Natural killer cell (primary cell): Measurements from ENCODE around the gene SMIM10L2A. TPM values are rescaled to one million over a fixed set of nuclear protein-coding genes. Genes with fewer than 3 reads are reported as not detected.
"Not testable (repeated sequence)": the region's sequence is repeated elsewhere in the genome, so short reads cannot be mapped to it uniquely, and the experiment has no call there.

Experiments used
- ATAC-seq, 3 donors: fragments of 150-1000 bp in 2 of 3; fragments of 200-7000 bp in 1 of 3; cut with Tn5 transposase; 1 replicate in 1 of 3; 2 replicates in 2 of 3; pipeline ENCODE4 v1.10.0; 2021; ENCODE audit warnings: mild to moderate bottlenecking in 2 of 3, moderate library complexity in 2 of 3
- DNase-seq, 2 donors: peaks; one replicate each; pipeline versions ENCODE4 v3.0.0 to v3.0.0-alpha.2; 2013 to 2021; ENCODE audit warnings: mixed read lengths in 1 of 2
- H3K27ac ChIP-seq: one replicate; pipeline ENCODE4 v1.5.1; 2013; ENCODE audit warnings: mild to moderate bottlenecking, low read length
- H3K27me3 ChIP-seq: one replicate; pipeline ENCODE4 v1.6.1; 2013; ENCODE audit warnings: low read length; ENCODE audit not compliant: control insufficient read depth, insufficient read depth
- H3K36me3 ChIP-seq: one replicate; pipeline ENCODE4 v1.6.1; 2013; ENCODE audit warnings: low read length; ENCODE audit not compliant: control insufficient read depth, insufficient read depth
- H3K4me1 ChIP-seq: one replicate; pipeline ENCODE4 v1.6.1; 2013; ENCODE audit warnings: low read length; ENCODE audit not compliant: control insufficient read depth, insufficient read depth
- H3K4me3 ChIP-seq: one replicate; pipeline ENCODE4 v1.5.1; 2013; ENCODE audit warnings: low read length
- H3K9me3 ChIP-seq: one replicate; pipeline ENCODE4 v1.6.1; 2013; ENCODE audit warnings: low read length; ENCODE audit not compliant: control insufficient read depth, insufficient read depth
- H3K27ac Mint-ChIP-seq, 2 donors: one replicate each; pipeline ENCODE4 v1.8.0; 2022; ENCODE audit warnings: mild to moderate bottlenecking in 2 of 2, mixed read lengths in 2 of 2, moderate library complexity in 1 of 2
- H3K27me3 Mint-ChIP-seq, 2 donors: one replicate each; pipeline ENCODE4 v1.8.0; 2022; ENCODE audit warnings: low read depth in 2 of 2, mixed read lengths in 2 of 2
- H3K36me3 Mint-ChIP-seq: one replicate; pipeline ENCODE4 v1.8.0; 2022; ENCODE audit warnings: mixed read lengths
- H3K4me1 Mint-ChIP-seq, 2 donors: one replicate each; pipeline ENCODE4 v1.8.0; 2022; ENCODE audit warnings: mixed read lengths in 2 of 2
- H3K4me3 Mint-ChIP-seq: one replicate; pipeline ENCODE4 v1.8.0; 2022; ENCODE audit warnings: mild to moderate bottlenecking, moderate library complexity, mixed read lengths
- H3K9me3 Mint-ChIP-seq, 2 donors: one replicate each; pipeline ENCODE4 v1.8.0; 2022; ENCODE audit warnings: mixed read lengths in 2 of 2
- CTCF ChIP-seq: fragments of 200-600 bp; IDR thresholded peaks from one replicate; pipeline ENCODE4 v1.8.0; 2022; ENCODE audit warnings: antibody characterized with exemption
- WGBS: methylation state at CpG from one replicate; pipeline ENCODE4 v1.1.7; 2013; ENCODE audit warnings: missing lambda C conversion rate; ENCODE audit not compliant: insufficient coverage; 5-methylcytosine and 5-hydroxymethylcytosine counted together
- intact Hi-C: fragments of 100-400 bp; cut with micrococcal nuclease; formaldehyde crosslinking; loops from one replicate; pipeline ENCODE4 v1.14.2; 2022
- total RNA-seq, 4 donors: library from RNA; stranded (reverse); fragments of 120-200 nt in 1 of 4; gene quantifications; one replicate each; pipeline versions ENCODE4 v1.2.3 to v1.2.4, GENCODE V29; 2013 to 2022

SMIM10L2A gene
- total RNA-seq, 3 donors from 2014 or later (not counting 1 experiment from before 2014, with no cell fraction given): 0.08 to 0.27 (median 0.14) TPM

GRCh38 chrX:135411893-135412292, 9.9 kb upstream of the SMIM10L2A start:
- no peaks in the 10 kb centered on the region for H3K9me3 Mint-ChIP-seq
- TF ChIP-seq CTCF: no peak
- no peaks in the 10 kb centered on the region for H3K4me1 ChIP-seq
- WGBS: 94% methylated on average over 3 of the region's 3 CpGs
- intact Hi-C loops: no loop called here
- H3K4me1 Mint-ChIP-seq: no peaks in the 10 kb centered on the region
- no peak overlapping the region for H3K27ac Mint-ChIP-seq
- no peaks in the 10 kb centered on the region for H3K27me3 ChIP-seq
- ATAC-seq (no peak), DNase-seq (no peak)
- H3K9me3 ChIP-seq: no peaks in the 10 kb centered on the region
- H3K36me3 Mint-ChIP-seq: no peaks in the 10 kb centered on the region
- peaks cover 15 to 45% of the 10 kb centered on the region in 2 donors for H3K27me3 Mint-ChIP-seq
- H3K4me3 Mint-ChIP-seq: no peak overlapping the region
- H3K4me3 ChIP-seq: no peak overlapping the region
- H3K36me3 ChIP-seq: no peaks in the 10 kb centered on the region
- H3K27ac ChIP-seq: no peak overlapping the region

GRCh38 chrX:135416546-135416945, 5.2 kb upstream of the SMIM10L2A start:
- no peak for ATAC-seq
- Histone ChIP-seq H3K9me3 (no peaks in the 10 kb centered on the region), H3K36me3 (no peaks in the 10 kb centered on the region), H3K4me1 (peaks cover 4% of the 10 kb centered on the region), H3K27me3 (no peaks in the 10 kb centered on the region), H3K4me3 (no peak overlapping the region), H3K27ac (no peak overlapping the region)
- no peak for DNase-seq
- WGBS: 79% methylated on average over 4 of the region's 4 CpGs
- Mint-ChIP-seq H3K36me3 (no peaks in the 10 kb centered on the region), H3K4me3 (no peak overlapping the region), H3K27me3 (peaks cover 3 to 32% of the 10 kb centered on the region in 2 donors), H3K4me1 (peaks cover 5 to 6% of the 10 kb centered on the region in 2 donors), H3K9me3 (no peaks in the 10 kb centered on the region), H3K27ac (no peak overlapping the region)
- intact Hi-C loops: no loop called here
- TF ChIP-seq CTCF: no peak

GRCh38 chrX:135420831-135421230, 913 bp upstream of the SMIM10L2A start:
- Histone ChIP-seq H3K27ac (no peak overlapping the region), H3K36me3 (no peaks in the 10 kb centered on the region), H3K4me3 (no peak overlapping the region), H3K27me3 (no peaks in the 10 kb centered on the region), H3K9me3 (no peaks in the 10 kb centered on the region), H3K4me1 (peaks cover 12% of the 10 kb centered on the region)
- H3K27me3 Mint-ChIP-seq: peaks cover 8 to 19% of the 10 kb centered on the region in 2 donors
- no peak overlapping the region for H3K27ac Mint-ChIP-seq
- H3K4me1 Mint-ChIP-seq: peaks cover 5 to 6% of the 10 kb centered on the region in 2 donors
- H3K9me3 Mint-ChIP-seq: no peaks in the 10 kb centered on the region
- H3K36me3 Mint-ChIP-seq: no peaks in the 10 kb centered on the region
- intact Hi-C loops: no loop called here
- ATAC-seq (no peak), DNase-seq (no peak)
- peak overlapping the region; percentile 79 for H3K4me3 Mint-ChIP-seq
- TF ChIP-seq CTCF: no peak
- WGBS: 91% methylated on average over 9 of the region's 12 CpGs

- H3K4me3 ChIP-seq: peak overlapping the region; percentile 33
- no peak overlapping the region for H3K27ac ChIP-seq
- no peak for TF ChIP-seq CTCF
- H3K27ac Mint-ChIP-seq: no peak overlapping the region
- H3K36me3 ChIP-seq: no peaks in the 10 kb centered on the region
- H3K36me3 Mint-ChIP-seq: no peaks in the 10 kb centered on the region
- no peaks in the 10 kb centered on the region for H3K9me3 ChIP-seq
- H3K9me3 Mint-ChIP-seq: no peaks in the 10 kb centered on the region
- WGBS: 2% methylated on average over 20 of the region's 29 CpGs
- intact Hi-C loops: no loop called here
- H3K27me3 ChIP-seq: no peaks in the 10 kb centered on the region
- DNase-seq (peak; percentile 75 to 91), ATAC-seq (peak; percentile 90 to 96 (median 96))
- peak overlapping the region; percentile 79 for H3K4me3 Mint-ChIP-seq
- H3K4me1 ChIP-seq: peaks cover 12% of the 10 kb centered on the region
- peaks cover 5 to 6% of the 10 kb centered on the region in 2 donors for H3K4me1 Mint-ChIP-seq
- H3K27me3 Mint-ChIP-seq: peaks cover 8 to 14% of the 10 kb centered on the region in 2 donors
These were observed 210 bp upstream of the SMIM10L2A start for GRCh38 chrX:135421537-135421931.

GRCh38 chrX:135422810-135423168, 1.0 kb downstream of the SMIM10L2A start:
- H3K4me1 ChIP-seq: peaks cover 12% of the 10 kb centered on the region
- H3K36me3 Mint-ChIP-seq, DNase-seq, ATAC-seq, H3K9me3 ChIP-seq, H3K27ac Mint-ChIP-seq, intact Hi-C loops, H3K9me3 Mint-ChIP-seq, H3K36me3 ChIP-seq, H3K27me3 ChIP-seq, H3K27ac ChIP-seq, H3K4me3 ChIP-seq, H3K4me1 Mint-ChIP-seq: not testable (repeated sequence)
- 78% methylated on average over 5 of the region's 10 CpGs for WGBS
- Mint-ChIP-seq H3K27me3 (peaks cover 8 to 21% of the 10 kb centered on the region in 2 donors), H3K4me3 (peak overlapping the region; percentile 71)
